ENCODE results near the gene UGT1A10.

Gene UGT1A10

GRCh38 chr2:233778030-233778429, 141.8 kb downstream of the UGT1A10 start, which contains the start of gene MROH2A:
Gene MROH2A, plus strand, starts transcription at chr2:233778330. Its CDS starts 1,029 bp downstream, at chr2:233779359.
- TF ChIP-seq, protein P1, sequence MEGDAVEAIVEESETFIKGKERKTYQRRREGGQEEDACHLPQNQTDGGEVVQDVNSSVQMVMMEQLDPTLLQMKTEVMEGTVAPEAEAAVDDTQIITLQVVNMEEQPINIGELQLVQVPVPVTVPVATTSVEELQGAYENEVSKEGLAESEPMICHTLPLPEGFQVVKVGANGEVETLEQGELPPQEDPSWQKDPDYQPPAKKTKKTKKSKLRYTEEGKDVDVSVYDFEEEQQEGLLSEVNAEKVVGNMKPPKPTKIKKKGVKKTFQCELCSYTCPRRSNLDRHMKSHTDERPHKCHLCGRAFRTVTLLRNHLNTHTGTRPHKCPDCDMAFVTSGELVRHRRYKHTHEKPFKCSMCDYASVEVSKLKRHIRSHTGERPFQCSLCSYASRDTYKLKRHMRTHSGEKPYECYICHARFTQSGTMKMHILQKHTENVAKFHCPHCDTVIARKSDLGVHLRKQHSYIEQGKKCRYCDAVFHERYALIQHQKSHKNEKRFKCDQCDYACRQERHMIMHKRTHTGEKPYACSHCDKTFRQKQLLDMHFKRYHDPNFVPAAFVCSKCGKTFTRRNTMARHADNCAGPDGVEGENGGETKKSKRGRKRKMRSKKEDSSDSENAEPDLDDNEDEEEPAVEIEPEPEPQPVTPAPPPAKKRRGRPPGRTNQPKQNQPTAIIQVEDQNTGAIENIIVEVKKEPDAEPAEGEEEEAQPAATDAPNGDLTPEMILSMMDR (IDR thresholded peaks at IDR 0.05; ENCODE audit: poor library complexity, severe bottlenecking), result no peak
- no peak within 1 kb of the TSS for H3K27ac ChIP-seq (ENCODE audit: poor library complexity, severe bottlenecking)
- H3K4me1 ChIP-seq (ENCODE audit: insufficient read depth, poor library complexity, severe bottlenecking), result no peaks in the 10 kb centered on the region
- DNase-seq (ENCODE audit: low spot score) (no peak), ATAC-seq (ENCODE audit: low read depth) (no peak)
- H3K9me3 ChIP-seq (ENCODE audit: severe bottlenecking), result no peaks in the 10 kb centered on the region
- H3K27me3 ChIP-seq (ENCODE audit: insufficient read depth, poor library complexity, severe bottlenecking), result no peaks in the 10 kb centered on the region
- no peaks in the 10 kb centered on the region for H3K36me3 ChIP-seq (ENCODE audit: low read depth)
- H3K4me3 ChIP-seq (ENCODE audit: severe bottlenecking), result no peak within 1 kb of the TSS

DNA sequence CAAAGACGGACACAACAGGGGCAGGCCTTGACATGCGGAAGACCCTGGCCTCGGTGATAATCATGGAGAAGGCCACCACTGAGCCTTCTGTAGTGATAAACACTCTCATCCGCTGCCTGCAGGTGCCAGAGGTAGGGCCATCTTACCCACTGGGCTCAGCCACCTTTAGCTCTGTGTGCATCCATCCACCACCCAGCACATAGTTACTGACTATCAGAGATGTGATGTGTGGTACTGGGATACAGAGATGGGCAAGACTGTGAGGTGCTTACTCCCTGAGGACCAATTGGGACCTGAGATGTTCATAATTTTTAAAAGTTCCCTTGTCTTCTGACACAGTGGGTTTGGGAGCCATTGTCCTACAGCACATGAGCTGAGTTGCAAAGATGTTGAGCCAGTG, 143.5 kb downstream of the UGT1A10 start:
- no peaks in the 10 kb centered on the region for H3K27me3 ChIP-seq (ENCODE audit: insufficient read depth, poor library complexity, severe bottlenecking)
- TF ChIP-seq, protein P1 (IDR thresholded peaks at IDR 0.05; ENCODE audit: poor library complexity, severe bottlenecking), result no peak
- no peak overlapping the region for H3K27ac ChIP-seq (ENCODE audit: poor library complexity, severe bottlenecking)
- DNase-seq (ENCODE audit: low spot score) (no peak), ATAC-seq (ENCODE audit: low read depth) (no peak)
- H3K4me3 ChIP-seq (ENCODE audit: severe bottlenecking), result no peak overlapping the region
- no peaks in the 10 kb centered on the region for H3K4me1 ChIP-seq (ENCODE audit: insufficient read depth, poor library complexity, severe bottlenecking)
- no peaks in the 10 kb centered on the region for H3K9me3 ChIP-seq (ENCODE audit: severe bottlenecking)
- no peaks in the 10 kb centered on the region for H3K36me3 ChIP-seq (ENCODE audit: low read depth)

GRCh38 chr2:233780771-233781170, 144.5 kb downstream of the UGT1A10 start:
- no peak for ATAC-seq (ENCODE audit: low read depth)
- Histone ChIP-seq H3K27me3 (ENCODE audit: insufficient read depth, poor library complexity, severe bottlenecking) (no peaks in the 10 kb centered on the region), H3K27ac (ENCODE audit: poor library complexity, severe bottlenecking) (no peak overlapping the region), H3K4me3 (ENCODE audit: severe bottlenecking) (no peak overlapping the region), H3K36me3 (ENCODE audit: low read depth) (no peaks in the 10 kb centered on the region), H3K4me1 (ENCODE audit: insufficient read depth, poor library complexity, severe bottlenecking) (no peaks in the 10 kb centered on the region), H3K9me3 (ENCODE audit: severe bottlenecking) (no peaks in the 10 kb centered on the region)
- TF ChIP-seq, protein P1 (IDR thresholded peaks at IDR 0.05; ENCODE audit: poor library complexity, severe bottlenecking), result no peak
- no peak for DNase-seq (ENCODE audit: low spot score)

DNA sequence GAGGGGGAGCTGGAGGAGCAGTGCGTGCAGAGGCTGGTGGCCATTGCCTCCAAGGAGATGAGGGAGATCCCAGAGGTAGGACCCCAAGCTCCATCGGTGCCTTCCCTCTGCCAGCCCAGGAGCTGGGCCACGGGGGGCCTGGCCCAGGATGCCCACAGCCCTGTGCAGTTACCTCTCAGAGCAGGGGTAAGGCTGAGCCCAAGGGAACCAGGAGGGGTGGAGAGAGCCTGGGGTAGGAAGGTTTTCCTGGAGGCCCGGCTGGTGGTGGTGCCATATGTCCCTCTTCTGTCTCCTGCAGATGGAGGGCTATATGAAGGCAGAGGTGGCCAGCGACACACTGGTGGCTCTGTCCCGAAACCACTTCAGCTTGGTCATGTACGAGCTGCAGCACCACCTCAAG, 153.3 kb downstream of the UGT1A10 start:
- no peaks in the 10 kb centered on the region for H3K4me1 ChIP-seq (ENCODE audit: insufficient read depth, poor library complexity, severe bottlenecking)
- no peak overlapping the region for H3K27ac ChIP-seq (ENCODE audit: poor library complexity, severe bottlenecking)
- H3K9me3 ChIP-seq (ENCODE audit: severe bottlenecking), result no peaks in the 10 kb centered on the region
- H3K36me3 ChIP-seq (ENCODE audit: low read depth), result no peaks in the 10 kb centered on the region
- TF ChIP-seq, protein P1 (IDR thresholded peaks at IDR 0.05; ENCODE audit: poor library complexity, severe bottlenecking), result no peak
- H3K27me3 ChIP-seq (ENCODE audit: insufficient read depth, poor library complexity, severe bottlenecking), result no peaks in the 10 kb centered on the region
- DNase-seq (ENCODE audit: low spot score), result no peak
- no peak overlapping the region for H3K4me3 ChIP-seq (ENCODE audit: severe bottlenecking)
- no peak for ATAC-seq (ENCODE audit: low read depth)

DNA sequence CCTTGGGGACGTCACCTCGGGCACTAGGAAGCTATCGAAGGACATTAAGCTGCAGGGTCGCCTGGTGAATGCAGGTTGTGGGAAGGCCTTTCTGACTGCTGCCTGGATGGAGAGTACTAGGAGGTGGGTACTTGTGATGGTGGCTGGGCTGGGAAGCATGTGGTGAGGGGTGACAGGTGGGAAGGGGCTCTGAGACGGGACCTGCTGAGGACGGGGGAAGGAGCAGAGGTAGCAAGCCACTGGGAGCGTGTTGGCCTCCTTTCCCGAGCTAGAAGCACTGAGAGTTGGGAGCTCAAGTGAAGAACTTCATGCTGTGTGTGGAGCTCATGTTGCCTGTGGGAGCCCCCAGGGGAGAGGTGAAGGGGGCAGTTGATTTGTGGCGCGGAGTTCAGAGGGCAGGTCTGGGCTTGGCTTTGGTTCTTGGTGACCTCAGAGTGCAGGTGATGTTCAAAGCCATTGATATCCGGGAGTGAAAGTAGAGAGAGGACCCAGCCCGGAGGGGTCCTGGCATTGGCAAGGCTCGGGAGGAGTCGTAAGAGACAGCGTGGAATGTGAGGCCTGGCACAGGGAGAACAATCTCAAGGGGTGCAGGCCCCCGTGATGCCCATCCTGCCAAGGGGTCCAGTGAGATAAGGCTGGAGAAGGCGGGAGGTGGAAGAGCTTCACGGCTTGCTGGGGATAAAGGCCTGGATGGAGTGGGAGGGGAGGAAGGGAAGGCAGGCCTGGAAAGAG, 155.1 kb downstream of the UGT1A10 start:
- TF ChIP-seq, protein P1 (IDR thresholded peaks at IDR 0.05; ENCODE audit: poor library complexity, severe bottlenecking), result no peak
- DNase-seq (ENCODE audit: low spot score) (no peak), ATAC-seq (ENCODE audit: low read depth) (no peak)
- no peak overlapping the region for H3K27ac ChIP-seq (ENCODE audit: poor library complexity, severe bottlenecking)
- H3K36me3 ChIP-seq (ENCODE audit: low read depth), result no peaks in the 10 kb centered on the region
- H3K27me3 ChIP-seq (ENCODE audit: insufficient read depth, poor library complexity, severe bottlenecking), result no peaks in the 10 kb centered on the region
- no peaks in the 10 kb centered on the region for H3K9me3 ChIP-seq (ENCODE audit: severe bottlenecking)
- no peaks in the 10 kb centered on the region for H3K4me1 ChIP-seq (ENCODE audit: insufficient read depth, poor library complexity, severe bottlenecking)
- no peak overlapping the region for H3K4me3 ChIP-seq (ENCODE audit: severe bottlenecking)
